Ovary (tissue), 9 donors: ENCODE data around the gene KRTAP10-7. TPM values are rescaled to one million over a fixed set of nuclear protein-coding genes. Genes with fewer than 3 reads are reported as not detected.
"Not testable (repeated sequence)": the region's sequence is repeated elsewhere in the genome, so short reads cannot be mapped to it uniquely, and the experiment has no call there.

ENCODE experiments used
- DNase-seq, 5 donors: peaks; one replicate each; pipeline ENCODE4 v3.0.0-alpha.2; 2019 to 2020
- H3K27ac ChIP-seq, 2 donors: fragments of 200-600 bp; one replicate each; pipeline versions ENCODE4 v1.5.1 to v1.8.0; 2019 to 2022
- H3K27me3 ChIP-seq: fragments of 200-600 bp; one replicate; pipeline ENCODE4 v1.8.0; 2022
- H3K36me3 ChIP-seq: fragments of 200-600 bp; sonication (generic); one replicate; pipeline ENCODE4 v1.5.1; 2019
- H3K4me1 ChIP-seq: one replicate; pipeline ENCODE4 v1.8.1; 2013; ENCODE audit warnings: mild to moderate bottlenecking, moderate library complexity; ENCODE audit not compliant: insufficient read depth
- H3K4me3 ChIP-seq: fragments of 200-600 bp; sonication (generic); one replicate; pipeline ENCODE4 v1.5.1; 2017
- H3K9me3 ChIP-seq, 2 donors: fragments of 200-600 bp in 1 of 2; sonication (generic) in 1 of 2; one replicate each; pipeline versions ENCODE4 v1.5.1 to v1.8.1; 2013 to 2019; ENCODE audit warnings: mild to moderate bottlenecking in 1 of 2, moderate library complexity in 1 of 2
- CTCF ChIP-seq, 3 donors: fragments of 450-650 bp in 2 of 3; fragments of 200-600 bp in 1 of 3; IDR thresholded peaks; one replicate each; pipeline versions ENCODE4 v1.5.1 to v1.8.0; 2016 to 2022; ENCODE audit warnings: antibody characterized with exemption in 3 of 3, mild to moderate bottlenecking in 1 of 3
- EP300 ChIP-seq: sonication (generic); formaldehyde crosslinking; IDR thresholded peaks from one replicate; pipeline ENCODE4 v1.6.1; 2017; ENCODE audit warnings: antibody characterized with exemption
- POLR2A ChIP-seq: fragments of 450-650 bp; IDR thresholded peaks from one replicate; pipeline ENCODE4 v1.6.1; 2017; ENCODE audit warnings: antibody characterized with exemption, mild to moderate bottlenecking, moderate library complexity
- WGBS, 3 donors: extraction: QIAGEN DNeasy Blood & Tissue Kit in 1 of 3; methylation state at CpG; one replicate each; pipeline versions ENCODE4 v1.1.5 to v1.1.7; 2013 to 2017; 5-methylcytosine and 5-hydroxymethylcytosine counted together
- intact Hi-C, 4 donors: fragments of 100-400 bp; cut with DNase I; formaldehyde crosslinking; loops; one replicate each; pipeline versions ENCODE4 v1.11.0 to v1.15.1; 2022 to 2023
- polyA plus RNA-seq, 2 donors: library from polyadenylated mRNA; stranded (reverse); fragments of 200-250 nt in 1 of 2; fragments of 350-450 nt in 1 of 2; fragmentation: Illumina TruSeq in 1 of 2; extraction: RNeasy Lipid Tissue Mini Kit (QIAGEN cat#74804) in 1 of 2; gene quantifications; one replicate each; pipeline ENCODE4 v1.2.3, GENCODE V29; 2013 to 2014
- total RNA-seq, 7 donors: library from RNA; depleted of rRNA in 2 of 7; stranded (reverse); fragments of >200 nt in 2 of 7; fragmentation: NEBNext Ultra II Directional in 3 of 7; extraction: Animal tissue kit (Norgen Biotek cat#: 25700) in 3 of 7; gene quantifications; one replicate each; pipeline versions ENCODE4 v1.1.0 to v1.2.4, GENCODE V29; 2016 to 2023
- donor health status: DM: no; HTN: no; CAD: no; lungs with moderate emphysema.
- donor health status: DM: no; HTN: no; CAD: no.
- donor health status: Bipolar disorder and iron deficiency.
- donor health status: DM: yes; HTN: yes; CAD: no.
- donor health status: DM: no; HTN: no; CAD: no.
- donor health status: DM: yes; HTN: yes; CAD: no.

Gene KRTAP10-7
- total and polyA plus RNA-seq, 9 donors = not detected

GRCh38 chr21:44579833-44580144 is 20.6 kb upstream of the KRTAP10-7 start:
- intact Hi-C loops = no loop called here
- TF ChIP-seq EP300 = no peak
- no peak for TF ChIP-seq CTCF (IDR thresholded peaks at IDR 0.05)
- no peak for TF ChIP-seq POLR2A
- H3K9me3 ChIP-seq = no peaks in the 10 kb centered on the region
- 64 to 72% (median 69%) methylated on average over 7 of the region's 7 CpGs for WGBS, 3 donors
- no peaks in the 10 kb centered on the region for H3K36me3 ChIP-seq
- no peak for DNase-seq
- no peaks in the 10 kb centered on the region for H3K27me3 ChIP-seq
- no peaks in the 10 kb centered on the region for H3K4me1 ChIP-seq
- H3K4me3 ChIP-seq = no peak overlapping the region
- no peak overlapping the region for H3K27ac ChIP-seq

- DNase-seq = peak in 1 of 5 donors; percentile 3
- H3K9me3 ChIP-seq, H3K27ac ChIP-seq, H3K4me1 ChIP-seq, H3K27me3 ChIP-seq, intact Hi-C loops, H3K36me3 ChIP-seq, H3K4me3 ChIP-seq: not testable (repeated sequence)
- WGBS, 3 donors = 34 to 44% (median 34%) methylated on average over 19 of the region's 19 CpGs
Measured at GRCh38 chr21:44580231-44580821, 20.1 kb upstream of the KRTAP10-7 start, which contains the start of gene KRTAP10-5. Gene KRTAP10-5, minus strand, starts transcription at chr21:44580604. Its CDS starts 26 bp downstream, at chr21:44580578.

- Histone ChIP-seq H3K27me3 (no peaks in the 10 kb centered on the region), H3K4me3 (no peak overlapping the region), H3K9me3 (no peaks in the 10 kb centered on the region), H3K36me3 (no peaks in the 10 kb centered on the region), H3K27ac (no peak overlapping the region), H3K4me1 (no peaks in the 10 kb centered on the region)
- 69 to 76% (median 74%) methylated on average over 3 of the region's 3 CpGs for WGBS, 3 donors
- TF ChIP-seq EP300 (no peak), CTCF (IDR thresholded peaks at IDR 0.05) (no peak), POLR2A (no peak)
- DNase-seq = no peak
- intact Hi-C loops = no loop called here
Measured at GRCh38 chr21:44581158-44581557, 19.2 kb upstream of the KRTAP10-7 start.

GRCh38 chr21:44582055-44582454 is 18.3 kb upstream of the KRTAP10-7 start:
- intact Hi-C loops = no loop called here
- no peak overlapping the region for H3K4me3 ChIP-seq
- no peaks in the 10 kb centered on the region for H3K27me3 ChIP-seq
- H3K9me3 ChIP-seq = no peaks in the 10 kb centered on the region
- DNase-seq = no peak
- no peaks in the 10 kb centered on the region for H3K4me1 ChIP-seq
- no peak overlapping the region for H3K27ac ChIP-seq
- H3K36me3 ChIP-seq = no peaks in the 10 kb centered on the region
- 75 to 82% (median 76%) methylated on average over 15 of the region's 15 CpGs for WGBS, 3 donors
- no peak for TF ChIP-seq POLR2A
- TF ChIP-seq CTCF (IDR thresholded peaks at IDR 0.05) = no peak
- TF ChIP-seq EP300 = no peak

- H3K27ac ChIP-seq = no peak overlapping the region
- TF ChIP-seq EP300 = no peak
- no peak for TF ChIP-seq POLR2A
- TF ChIP-seq CTCF (IDR thresholded peaks at IDR 0.05) = no peak
- H3K9me3 ChIP-seq = no peaks in the 10 kb centered on the region
- peak in 1 of 5 donors; percentile 10 for DNase-seq
- no peaks in the 10 kb centered on the region for H3K36me3 ChIP-seq
- intact Hi-C loops = no loop called here
- no peaks in the 10 kb centered on the region for H3K27me3 ChIP-seq
- H3K4me1 ChIP-seq = no peaks in the 10 kb centered on the region
- no peak overlapping the region for H3K4me3 ChIP-seq
- 17 to 24% (median 18%) methylated on average over 11 of the region's 11 CpGs for WGBS, 3 donors
Measured at GRCh38 chr21:44583089-44583799, 17.2 kb upstream of the KRTAP10-7 start.
